SH-SY5Y (cell line): ENCODE results near the gene MAPK12.

Experiments
- GATA2 ChIP-seq: IDR thresholded peaks from 2 replicates; pipeline ENCODE4 v1.6.1; 2011; ENCODE audit warnings: mild to moderate bottlenecking, low read depth, low read length
- GATA3 ChIP-seq: IDR thresholded peaks from 2 replicates; pipeline ENCODE4 v1.6.1; 2011; ENCODE audit warnings: low read depth, mild to moderate bottlenecking, low read length, moderate library complexity

GRCh38 chr22:50310949-50311444, 49.5 kb upstream of the MAPK12 start:
- TF ChIP-seq GATA2 (no peak), GATA3 (no peak)
